GM19035 (cell line): Measurements from ENCODE around the gene CD68.

Experiments
- ATAC-seq: cut with Tn5 transposase; IDR thresholded peaks from one replicate; pipeline ENCODE4 v1.9.1; 2021; ENCODE audit not compliant: unreplicated experiment

The CD68 gene

GRCh38 chr17:7559320-7560171 lies 19.9 kb upstream of the CD68 start:
- no peak for ATAC-seq

GRCh38 chr17:7560172-7561027 lies 19.0 kb upstream of the CD68 start:
- ATAC-seq = no peak

- ATAC-seq = peak; percentile 65
Observed at GRCh38 chr17:7561028-7561575, 18.3 kb upstream of the CD68 start.

GRCh38 chr17:7561589-7562207 lies 17.7 kb upstream of the CD68 start, which contains the start of gene SENP3:
SENP3 (plus strand) TSS chr17:7561919; CDS start chr17:7563077, 1,158 bp downstream.
- ATAC-seq = peak; percentile 66

- peak; percentile 15 for ATAC-seq
Observed at GRCh38 chr17:7562208-7562605, 17.2 kb upstream of the CD68 start.

GRCh38 chr17:7563115-7563869 lies 16.1 kb upstream of the CD68 start:
- no peak for ATAC-seq

- no peak for ATAC-seq
Observed at GRCh38 chr17:7569571-7569970, 9.9 kb upstream of the CD68 start.

GRCh38 chr17:7570351-7570750 lies 9.1 kb upstream of the CD68 start:
- no peak for ATAC-seq

- ATAC-seq = no peak
Observed at GRCh38 chr17:7572338-7572587, 7.2 kb upstream of the CD68 start.

GRCh38 chr17:7572588-7573323 lies 6.7 kb upstream of the CD68 start:
- ATAC-seq = peak; percentile 88

GRCh38 chr17:7573324-7574080 lies 5.9 kb upstream of the CD68 start:
- ATAC-seq = peak; percentile 24

- no peak for ATAC-seq
Observed at GRCh38 chr17:7574176-7574953, 5.1 kb upstream of the CD68 start.

GRCh38 chr17:7575481-7575883 lies 4.0 kb upstream of the CD68 start:
- no peak for ATAC-seq

- ATAC-seq = no peak
Observed at GRCh38 chr17:7575959-7576358, 3.5 kb upstream of the CD68 start.

- ATAC-seq = no peak
Observed at GRCh38 chr17:7576432-7576937, 3.0 kb upstream of the CD68 start.

- no peak for ATAC-seq
Observed at GRCh38 chr17:7577327-7578199, 1.9 kb upstream of the CD68 start.

- ATAC-seq = no peak
Observed at GRCh38 chr17:7579834-7580603, 581 bp downstream of the CD68 start.
